ENCODE results near the gene CAPNS2. TPM values are rescaled to one million over a fixed set of nuclear protein-coding genes. Genes with fewer than 3 reads are reported as not detected.

CAPNS2 gene
- total RNA-seq, 4 donors from 2014 or later = 0.90 to 2.1 TPM; not detected in 2

DNA sequence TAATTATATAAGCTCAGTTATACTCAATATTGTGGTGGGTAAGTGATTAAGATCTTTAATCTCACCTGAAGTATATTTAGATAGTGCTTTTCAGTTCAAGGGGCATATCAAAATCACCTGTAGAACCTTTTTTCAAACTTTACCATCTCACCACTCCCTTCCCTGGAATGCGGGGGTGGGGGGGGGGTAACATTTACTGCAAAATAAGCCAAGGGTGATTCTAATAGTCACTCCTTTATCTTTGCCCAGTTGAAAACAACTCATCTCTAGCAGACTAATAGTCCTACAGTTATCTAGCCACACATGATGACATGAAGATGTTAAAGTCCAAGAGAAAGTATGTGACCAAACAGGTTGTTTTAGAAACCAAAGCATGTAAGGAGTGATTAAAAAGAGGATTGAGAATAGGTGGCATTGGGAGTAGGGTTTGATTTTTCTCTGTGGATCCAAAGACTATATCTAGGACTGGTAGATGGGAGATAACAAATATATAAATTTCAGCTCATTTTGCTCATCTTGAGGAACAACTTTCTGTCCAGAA is 36.1 kb upstream of the CAPNS2 start:
- no peak for DNase-seq
- Histone ChIP-seq H3K36me3 (no peaks in the 10 kb centered on the region), H3K27ac (no peak overlapping the region), H3K27me3 (no peaks in the 10 kb centered on the region), H3K9me3 (no peaks in the 10 kb centered on the region), H3K4me1 (no peaks in the 10 kb centered on the region), H3K4me3 (no peak overlapping the region)
- intact Hi-C loops (cut with DNase I; ENCODE audit: low total_unique reads) = no loop called here
- TF ChIP-seq, protein P1, sequence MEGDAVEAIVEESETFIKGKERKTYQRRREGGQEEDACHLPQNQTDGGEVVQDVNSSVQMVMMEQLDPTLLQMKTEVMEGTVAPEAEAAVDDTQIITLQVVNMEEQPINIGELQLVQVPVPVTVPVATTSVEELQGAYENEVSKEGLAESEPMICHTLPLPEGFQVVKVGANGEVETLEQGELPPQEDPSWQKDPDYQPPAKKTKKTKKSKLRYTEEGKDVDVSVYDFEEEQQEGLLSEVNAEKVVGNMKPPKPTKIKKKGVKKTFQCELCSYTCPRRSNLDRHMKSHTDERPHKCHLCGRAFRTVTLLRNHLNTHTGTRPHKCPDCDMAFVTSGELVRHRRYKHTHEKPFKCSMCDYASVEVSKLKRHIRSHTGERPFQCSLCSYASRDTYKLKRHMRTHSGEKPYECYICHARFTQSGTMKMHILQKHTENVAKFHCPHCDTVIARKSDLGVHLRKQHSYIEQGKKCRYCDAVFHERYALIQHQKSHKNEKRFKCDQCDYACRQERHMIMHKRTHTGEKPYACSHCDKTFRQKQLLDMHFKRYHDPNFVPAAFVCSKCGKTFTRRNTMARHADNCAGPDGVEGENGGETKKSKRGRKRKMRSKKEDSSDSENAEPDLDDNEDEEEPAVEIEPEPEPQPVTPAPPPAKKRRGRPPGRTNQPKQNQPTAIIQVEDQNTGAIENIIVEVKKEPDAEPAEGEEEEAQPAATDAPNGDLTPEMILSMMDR (IDR thresholded peaks at IDR 0.05) = no peak
- no peak for TF ChIP-seq POLR2A (IDR thresholded peaks at IDR 0.05)

DNA sequence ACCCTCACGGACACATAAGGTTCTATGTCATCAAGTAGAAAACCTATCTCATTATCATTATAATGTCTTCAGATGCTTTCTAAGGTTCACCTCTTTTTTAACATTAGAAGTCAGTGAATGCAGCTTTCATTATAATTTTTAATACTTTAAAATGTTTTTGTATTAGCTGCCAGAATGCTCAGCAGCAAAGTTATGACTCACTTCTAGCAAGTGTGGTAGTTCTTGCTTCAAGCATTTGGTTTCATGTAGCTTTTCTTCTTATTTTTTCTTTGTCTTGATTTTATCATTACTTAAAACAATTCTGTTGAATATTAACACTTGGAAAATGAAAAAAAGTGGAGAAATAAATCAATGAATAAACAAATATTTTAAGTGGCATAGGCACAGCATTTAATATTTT is 34.3 kb upstream of the CAPNS2 start:
- Histone ChIP-seq H3K9me3 (no peaks in the 10 kb centered on the region), H3K27me3 (no peaks in the 10 kb centered on the region), H3K4me1 (no peaks in the 10 kb centered on the region), H3K4me3 (no peak overlapping the region), H3K36me3 (no peaks in the 10 kb centered on the region), H3K27ac (no peak overlapping the region)
- no peak for DNase-seq
- no peak for TF ChIP-seq POLR2A (IDR thresholded peaks at IDR 0.05)
- TF ChIP-seq, protein P1 (IDR thresholded peaks at IDR 0.05) = no peak
- intact Hi-C loops (cut with DNase I; ENCODE audit: low total_unique reads) = no loop called here

DNA sequence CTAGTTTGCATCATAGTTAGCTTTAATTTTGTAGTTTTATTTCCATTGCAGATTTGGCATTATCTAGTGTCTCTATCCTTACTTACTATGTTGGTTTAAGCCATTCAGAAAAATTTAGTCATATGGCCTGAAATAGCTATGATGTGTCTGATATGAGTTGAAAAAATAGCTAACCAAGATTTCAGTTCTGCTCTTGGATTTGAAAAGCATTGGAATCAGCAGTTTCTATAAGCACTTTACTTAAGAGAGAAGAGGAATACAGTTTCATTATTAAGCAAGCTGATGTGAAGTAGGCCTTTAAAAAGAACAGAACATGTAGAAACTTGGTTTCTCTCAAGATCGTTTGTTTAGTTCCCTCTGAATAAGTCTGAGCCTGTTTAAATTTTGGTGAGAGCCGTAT is 31.7 kb upstream of the CAPNS2 start:
- H3K4me1 ChIP-seq = no peaks in the 10 kb centered on the region
- no peaks in the 10 kb centered on the region for H3K36me3 ChIP-seq
- H3K27ac ChIP-seq = no peak overlapping the region
- TF ChIP-seq, protein P1 (IDR thresholded peaks at IDR 0.05) = no peak
- no peak for TF ChIP-seq POLR2A (IDR thresholded peaks at IDR 0.05)
- DNase-seq = no peak
- no peaks in the 10 kb centered on the region for H3K27me3 ChIP-seq
- intact Hi-C loops (cut with DNase I; ENCODE audit: low total_unique reads) = no loop called here
- no peak overlapping the region for H3K4me3 ChIP-seq
- H3K9me3 ChIP-seq = no peaks in the 10 kb centered on the region

DNA sequence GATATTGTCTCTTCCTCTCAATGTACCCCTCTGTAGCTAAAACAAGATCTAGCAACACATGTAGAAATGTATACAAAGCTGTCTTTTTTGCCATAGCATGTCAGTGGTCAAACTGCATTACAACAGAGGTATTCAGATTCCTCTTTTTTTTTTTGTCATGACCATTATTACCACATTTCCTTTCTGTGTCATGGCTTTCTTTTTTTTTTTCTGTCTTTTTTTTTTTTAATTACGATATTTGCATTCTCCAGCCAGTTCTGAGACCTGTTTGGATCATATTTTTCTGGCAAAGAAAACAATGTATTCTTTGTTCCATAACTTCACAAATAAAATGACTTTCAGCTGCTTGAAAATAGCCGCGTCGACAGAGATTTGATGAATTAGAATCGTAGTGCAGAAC is 27.4 kb upstream of the CAPNS2 start:
- no peaks in the 10 kb centered on the region for H3K36me3 ChIP-seq
- no peak overlapping the region for H3K4me3 ChIP-seq
- no peak for TF ChIP-seq POLR2A (IDR thresholded peaks at IDR 0.05)
- TF ChIP-seq, protein P1 (IDR thresholded peaks at IDR 0.05) = no peak
- no peak for DNase-seq
- no peaks in the 10 kb centered on the region for H3K9me3 ChIP-seq
- no peaks in the 10 kb centered on the region for H3K4me1 ChIP-seq
- intact Hi-C loops (cut with DNase I; ENCODE audit: low total_unique reads) = no loop called here
- no peak overlapping the region for H3K27ac ChIP-seq
- H3K27me3 ChIP-seq = no peaks in the 10 kb centered on the region

DNA sequence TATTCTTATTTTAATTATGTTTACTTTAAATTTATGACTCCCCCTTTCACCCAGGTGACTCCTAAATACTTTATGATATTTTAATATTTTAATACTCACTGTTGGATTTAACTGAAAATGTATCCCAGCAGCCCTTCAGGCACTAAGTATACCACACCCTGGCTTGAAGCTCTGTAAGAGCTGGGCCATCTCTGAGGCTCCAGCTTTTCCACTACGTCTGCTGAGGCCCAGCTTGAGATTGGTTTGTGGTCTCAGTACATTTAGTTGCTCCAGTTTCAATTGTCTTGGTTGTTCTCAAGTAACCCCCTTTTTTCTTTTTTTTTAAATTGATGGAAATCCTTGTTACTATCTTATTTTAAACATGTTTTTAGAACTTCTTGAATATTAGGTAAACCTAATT is 27.0 kb upstream of the CAPNS2 start:
- Histone ChIP-seq H3K9me3 (no peaks in the 10 kb centered on the region), H3K27ac (no peak overlapping the region), H3K36me3 (no peaks in the 10 kb centered on the region), H3K4me1 (no peaks in the 10 kb centered on the region), H3K27me3 (no peaks in the 10 kb centered on the region), H3K4me3 (no peak overlapping the region)
- no peak for DNase-seq
- intact Hi-C loops (cut with DNase I; ENCODE audit: low total_unique reads) = no loop called here
- TF ChIP-seq POLR2A (IDR thresholded peaks at IDR 0.05) = no peak
- TF ChIP-seq, protein P1 (IDR thresholded peaks at IDR 0.05) = no peak
